HEK293T (cell line): ENCODE measurements around the gene RAD51B.

ENCODE experiments used
- CTCF ChIA-PET: fragments of 350-600 bp; formaldehyde crosslinking; extraction: SDS; loops from one replicate; lab custom pipeline; 2021; ENCODE audit warnings: antibody characterized with exemption, inconsistent platforms; lab: Yijun Ruan, JAX
- POLR2A ChIA-PET: fragments of 350-600 bp; formaldehyde crosslinking; extraction: SDS; loops from one replicate; lab custom pipeline; 2020; ENCODE audit warnings: antibody characterized with exemption, inconsistent platforms; lab: Yijun Ruan, JAX
- DNase-seq: peaks from one replicate; pipeline ENCODE4 v3.0.0; 2012; ENCODE audit warnings: mixed read lengths; ENCODE audit errors: extremely low spot score
- ARNT ChIP-seq: fragments of 450-650 bp; IDR thresholded peaks from 2 replicates; pipeline ENCODE4 v1.6.1; 2017; ENCODE audit warnings: mild to moderate bottlenecking
- BHLHE40 ChIP-seq: fragments of 450-650 bp; IDR thresholded peaks from 2 replicates; pipeline ENCODE4 v1.6.1; 2016; ENCODE audit warnings: mild to moderate bottlenecking, moderate library complexity, borderline replicate concordance
- CTBP1 ChIP-seq: fragments of 450-650 bp; IDR thresholded peaks from 2 replicates; pipeline ENCODE4 v1.6.1; 2016; ENCODE audit warnings: borderline replicate concordance
- ELF4 ChIP-seq: fragments of 450-650 bp; IDR thresholded peaks from 2 replicates; pipeline ENCODE4 v1.6.1; 2017; ENCODE audit warnings: antibody characterized with exemption
- FOXA1 ChIP-seq: fragments of 450-650 bp; IDR thresholded peaks from 2 replicates; pipeline ENCODE4 v1.6.1; 2016; ENCODE audit warnings: mild to moderate bottlenecking
- FOXK2 ChIP-seq: fragments of 450-650 bp; IDR thresholded peaks from 2 replicates; pipeline ENCODE4 v1.6.1; 2016; ENCODE audit warnings: mild to moderate bottlenecking
- FOXM1 ChIP-seq: fragments of 450-650 bp; IDR thresholded peaks from 2 replicates; pipeline ENCODE4 v1.6.1; 2017; ENCODE audit warnings: mild to moderate bottlenecking, borderline replicate concordance
- HDGF ChIP-seq: fragments of 450-650 bp; IDR thresholded peaks from 2 replicates; pipeline ENCODE4 v1.6.1; 2017; ENCODE audit warnings: antibody characterized with exemption, borderline replicate concordance
- L3MBTL2 ChIP-seq: fragments of 450-650 bp; conservative IDR thresholded peaks from 2 replicates; pipeline ENCODE4 v1.6.1; 2016; ENCODE audit warnings: mild to moderate bottlenecking
- LEF1 ChIP-seq: fragments of 450-650 bp; IDR thresholded peaks from 2 replicates; pipeline ENCODE4 v1.6.1; 2017; ENCODE audit warnings: mild to moderate bottlenecking, borderline replicate concordance
- NFRKB ChIP-seq: fragments of 450-650 bp; IDR thresholded peaks from 2 replicates; pipeline ENCODE4 v1.6.1; 2016; ENCODE audit warnings: mild to moderate bottlenecking, moderate library complexity
- PKNOX1 ChIP-seq: fragments of 450-650 bp; IDR thresholded peaks from 2 replicates; pipeline ENCODE4 v1.6.1; 2016
- SP1 ChIP-seq: fragments of 450-650 bp; IDR thresholded peaks from 2 replicates; pipeline ENCODE4 v1.6.1; 2017
- SUZ12 ChIP-seq: fragments of 450-650 bp; IDR thresholded peaks from 2 replicates; pipeline ENCODE4 v1.6.1; 2016; ENCODE audit warnings: mild to moderate bottlenecking
- TARDBP ChIP-seq: fragments of 450-650 bp; IDR thresholded peaks from 2 replicates; pipeline ENCODE4 v1.6.1; 2016
- ZNF384 ChIP-seq: fragments of 450-650 bp; IDR thresholded peaks from 2 replicates; pipeline ENCODE4 v1.6.1; 2016

RAD51B gene

GRCh38 chr14:68691031-68691791, 871.6 kb downstream of the RAD51B start:
- ChIA-PET CTCF (no interaction called here), POLR2A (no interaction called here)
- TF ChIP-seq HDGF (no peak), NFRKB (no peak), FOXK2 (no peak), BHLHE40 (no peak), FOXA1 (no peak), PKNOX1 (no peak), FOXM1 (no peak), SP1 (no peak), ELF4 (no peak), TARDBP (no peak), CTBP1 (no peak), LEF1 (no peak), L3MBTL2 (no peak), ARNT (no peak)
- no peak for DNase-seq

- DNase-seq, result no peak
- ChIA-PET CTCF (no interaction called here), POLR2A (no interaction called here)
- TF ChIP-seq ELF4 (no peak), LEF1 (no peak)
Measured at GRCh38 chr14:68691792-68692118, 872.2 kb downstream of the RAD51B start.

- ChIA-PET CTCF (no interaction called here), POLR2A (no interaction called here)
- TF ChIP-seq L3MBTL2 (no peak), ZNF384 (no peak), CTBP1 (no peak), FOXA1 (no peak), ELF4 (no peak), FOXM1 (no peak), NFRKB (no peak), ARNT (no peak), SUZ12 (no peak), PKNOX1 (no peak), HDGF (no peak), BHLHE40 (no peak), TARDBP (no peak), FOXK2 (no peak), SP1 (no peak)
- no peak for DNase-seq
Measured at GRCh38 chr14:68692216-68692615, 872.6 kb downstream of the RAD51B start.

- CTCF ChIA-PET, result no interaction called here
- TF ChIP-seq L3MBTL2, result no peak
- no peak for TF ChIP-seq BHLHE40
- no peak for TF ChIP-seq PKNOX1
- TF ChIP-seq CTBP1, result no peak
- TF ChIP-seq SUZ12, result no peak
- TF ChIP-seq ELF4, result no peak
- POLR2A ChIA-PET, result no interaction called here
- no peak for DNase-seq
Measured at GRCh38 chr14:68692916-68693771, 873.6 kb downstream of the RAD51B start.

- CTCF ChIA-PET, result no interaction called here
- POLR2A ChIA-PET, result no interaction called here
Measured at GRCh38 chr14:68693926-68694325, 874.3 kb downstream of the RAD51B start.

GRCh38 chr14:68694516-68695235, 875.1 kb downstream of the RAD51B start:
- CTCF ChIA-PET, result no interaction called here
- no peak for DNase-seq
- TF ChIP-seq FOXA1, result no peak
- POLR2A ChIA-PET, result no interaction called here

More at GRCh38 chr14:68693926-68694325, 874.3 kb downstream of the RAD51B start:
- no peak for DNase-seq
- TF ChIP-seq HDGF, result no peak
- no peak for TF ChIP-seq ZNF384
- TF ChIP-seq LEF1, result no peak
- TF ChIP-seq CTBP1, result no peak

GRCh38 chr14:68695326-68695768, 875.8 kb downstream of the RAD51B start:
- TF ChIP-seq ZNF384 (no peak), FOXA1 (no peak), FOXM1 (no peak), ELF4 (no peak), LEF1 (no peak), HDGF (no peak), L3MBTL2 (no peak), BHLHE40 (no peak), ARNT (no peak), FOXK2 (no peak), SUZ12 (no peak), SP1 (no peak)
- ChIA-PET CTCF (no interaction called here), POLR2A (no interaction called here)
- DNase-seq, result no peak
